ENCODE measurements around the gene DHRSX. TPM values are rescaled to one million over a fixed set of nuclear protein-coding genes. Genes with fewer than 3 reads are reported as not detected.
"Not testable (repeated sequence)": the region's sequence is repeated elsewhere in the genome, so short reads cannot be mapped to it uniquely, and the experiment has no call there.

DHRSX gene
- total RNA-seq, 1 donor from 2014 or later, result 42.2 TPM

- peaks cover 35% of the 10 kb centered on the region for H3K36me3 Mint-ChIP-seq (ENCODE audit: unreplicated experiment)
- no peak overlapping the region for H3K4me3 Mint-ChIP-seq (ENCODE audit: unreplicated experiment)
- H3K27ac Mint-ChIP-seq (ENCODE audit: unreplicated experiment), result peak overlapping the region; percentile 52
- no peaks in the 10 kb centered on the region for H3K9me3 Mint-ChIP-seq (ENCODE audit: unreplicated experiment)
- no peaks in the 10 kb centered on the region for H3K27me3 Mint-ChIP-seq (ENCODE audit: unreplicated experiment)
- DNase-seq (ENCODE audit: extremely low spot score, unreplicated experiment), result no peak
- H3K4me1 Mint-ChIP-seq (ENCODE audit: unreplicated experiment), result peaks cover 30% of the 10 kb centered on the region
- no peak for TF ChIP-seq CTCF (IDR thresholded peaks at IDR 0.05)
Measured at GRCh38 chrX:2485789-2486345, 14.9 kb downstream of the DHRSX start.

- H3K9me3 Mint-ChIP-seq (ENCODE audit: unreplicated experiment), result no peaks in the 10 kb centered on the region
- H3K27ac Mint-ChIP-seq (ENCODE audit: unreplicated experiment), result peak overlapping the region; percentile 54
- no peak for DNase-seq (ENCODE audit: extremely low spot score, unreplicated experiment)
- peaks cover 30% of the 10 kb centered on the region for H3K4me1 Mint-ChIP-seq (ENCODE audit: unreplicated experiment)
- no peak overlapping the region for H3K4me3 Mint-ChIP-seq (ENCODE audit: unreplicated experiment)
- H3K27me3 Mint-ChIP-seq (ENCODE audit: unreplicated experiment), result no peaks in the 10 kb centered on the region
- TF ChIP-seq CTCF (IDR thresholded peaks at IDR 0.05), result no peak
- H3K36me3 Mint-ChIP-seq (ENCODE audit: unreplicated experiment), result peaks cover 32% of the 10 kb centered on the region
Measured at GRCh38 chrX:2484721-2485648, 15.8 kb downstream of the DHRSX start.

GRCh38 chrX:2484256-2484655 lies 16.5 kb downstream of the DHRSX start:
- Mint-ChIP-seq H3K4me3 (ENCODE audit: unreplicated experiment) (no peak overlapping the region), H3K36me3 (ENCODE audit: unreplicated experiment) (peaks cover 36% of the 10 kb centered on the region), H3K27me3 (ENCODE audit: unreplicated experiment) (no peaks in the 10 kb centered on the region), H3K4me1 (ENCODE audit: unreplicated experiment) (peaks cover 30% of the 10 kb centered on the region), H3K27ac (ENCODE audit: unreplicated experiment) (peak overlapping the region; percentile 18), H3K9me3 (ENCODE audit: unreplicated experiment) (no peaks in the 10 kb centered on the region)
- TF ChIP-seq CTCF (IDR thresholded peaks at IDR 0.05), result no peak
- DNase-seq (ENCODE audit: extremely low spot score, unreplicated experiment), result no peak

GRCh38 chrX:2483398-2484060 lies 17.2 kb downstream of the DHRSX start:
- H3K36me3 Mint-ChIP-seq (ENCODE audit: unreplicated experiment), result peaks cover 30% of the 10 kb centered on the region
- H3K27me3 Mint-ChIP-seq (ENCODE audit: unreplicated experiment), result no peaks in the 10 kb centered on the region
- H3K4me3 Mint-ChIP-seq (ENCODE audit: unreplicated experiment), result no peak overlapping the region
- H3K27ac Mint-ChIP-seq (ENCODE audit: unreplicated experiment), result no peak overlapping the region
- DNase-seq (ENCODE audit: extremely low spot score, unreplicated experiment), result no peak
- TF ChIP-seq CTCF (IDR thresholded peaks at IDR 0.05), result no peak
- H3K4me1 Mint-ChIP-seq (ENCODE audit: unreplicated experiment), result peaks cover 30% of the 10 kb centered on the region
- H3K9me3 Mint-ChIP-seq (ENCODE audit: unreplicated experiment), result no peaks in the 10 kb centered on the region

- not testable (repeated sequence) for H3K27me3 Mint-ChIP-seq (ENCODE audit: unreplicated experiment); H3K4me3 Mint-ChIP-seq (ENCODE audit: unreplicated experiment); H3K27ac Mint-ChIP-seq (ENCODE audit: unreplicated experiment); DNase-seq (ENCODE audit: extremely low spot score, unreplicated experiment); H3K9me3 Mint-ChIP-seq (ENCODE audit: unreplicated experiment)
- H3K36me3 Mint-ChIP-seq (ENCODE audit: unreplicated experiment), result peaks cover 19% of the 10 kb centered on the region
- peaks cover 20% of the 10 kb centered on the region for H3K4me1 Mint-ChIP-seq (ENCODE audit: unreplicated experiment)
Measured at GRCh38 chrX:2481597-2481996, 19.2 kb downstream of the DHRSX start.

GRCh38 chrX:2479982-2480381 lies 20.8 kb downstream of the DHRSX start:
- H3K4me1 Mint-ChIP-seq (ENCODE audit: unreplicated experiment), result peaks cover 12% of the 10 kb centered on the region
- DNase-seq (ENCODE audit: extremely low spot score, unreplicated experiment); H3K27ac Mint-ChIP-seq (ENCODE audit: unreplicated experiment); H3K4me3 Mint-ChIP-seq (ENCODE audit: unreplicated experiment); H3K27me3 Mint-ChIP-seq (ENCODE audit: unreplicated experiment); H3K9me3 Mint-ChIP-seq (ENCODE audit: unreplicated experiment): not testable (repeated sequence)
- H3K36me3 Mint-ChIP-seq (ENCODE audit: unreplicated experiment), result peaks cover 17% of the 10 kb centered on the region

Measured in osteocyte (in vitro differentiated cells).